A549 (cell line): ENCODE measurements around the gene TRABD2B. TPM values are rescaled to one million over a fixed set of nuclear protein-coding genes. Genes with fewer than 3 reads are reported as not detected.

ENCODE experiments used
- ATAC-seq, 2 experiments: fragments of 200-7000 bp in 1 of 2; fragments of >200 bp in 1 of 2; cut with Nextera tagmentation in 1 of 2; cut with Tn5 transposase in 1 of 2; 3 replicates each; pipeline versions ENCODE4 v1.8.0 to v1.9.1; 2018 to 2020; ENCODE audit warnings: mild to moderate bottlenecking in 1 of 2, moderate library complexity in 1 of 2
- CTCF ChIA-PET: fragments of 300-600 bp; sonication (Branson Sonifier 250); formaldehyde crosslinking; extraction: SDS; loops from one replicate; lab custom pipeline; 2021; ENCODE audit warnings: antibody characterized with exemption, inconsistent platforms; lab: Yijun Ruan, JAX
- POLR2A ChIA-PET: fragments of 350-600 bp; formaldehyde crosslinking; extraction: SDS; loops from one replicate; lab custom pipeline; 2021; ENCODE audit warnings: antibody characterized with exemption, inconsistent platforms; lab: Yijun Ruan, JAX
- DNase-seq, 2 experiments: peaks; one replicate each; pipeline versions ENCODE4 v3.0.0 to v3.0.0-alpha.2; 2011 to 2016; ENCODE audit warnings: low read depth in 1 of 2, low spot score in 1 of 2
- FAIRE-seq: peaks from 2 replicates; lab custom pipeline; 2011; peaks lifted over from hg19 to GRCh38; lab: Jason Lieb, UNC
- H3K27ac ChIP-seq, 2 experiments: fragments of >200 bp; sonication (Bioruptor Twin); formaldehyde crosslinking; 3 replicates each; pipeline ENCODE4 v1.5.1; 2016 to 2017
- H3K4me1 ChIP-seq: fragments of >200 bp; sonication (Bioruptor Twin); formaldehyde crosslinking; 3 replicates; pipeline ENCODE4 v1.6.1; 2016
- H3K4me2 ChIP-seq: fragments of >200 bp; sonication (Bioruptor Twin); formaldehyde crosslinking; 3 replicates; pipeline ENCODE4 v1.6.1; 2016
- H3K4me3 ChIP-seq: fragments of >200 bp; sonication (Bioruptor Twin); formaldehyde crosslinking; 3 replicates; pipeline ENCODE4 v1.5.1; 2016
- H3K9me3 ChIP-seq: fragments of >200 bp; sonication (Bioruptor Twin); formaldehyde crosslinking; 3 replicates; pipeline ENCODE4 v1.6.1; 2016
- CBX2 ChIP-seq: fragments of 200-600 bp; sonication (generic); IDR thresholded peaks from 2 replicates; pipeline ENCODE4 v1.6.1; 2016; ENCODE audit warnings: low read depth, mild to moderate bottlenecking, borderline replicate concordance
- CBX8 ChIP-seq: fragments of 200-600 bp; sonication (generic); IDR thresholded peaks from 2 replicates; pipeline ENCODE4 v1.6.1; 2016
- CHD2 ChIP-seq: fragments of 150-350 bp; IDR thresholded peaks from 2 replicates; pipeline ENCODE4 v1.6.1; 2014; ENCODE audit warnings: low read length; ENCODE audit not compliant: partially characterized antibody
- CTCF ChIP-seq: fragments of >200 bp; sonication (Bioruptor Twin); formaldehyde crosslinking; IDR thresholded peaks from 3 replicates; pipeline ENCODE4 v1.5.1; 2016
- EHMT2 ChIP-seq: fragments of 200-600 bp; sonication (generic); IDR thresholded peaks from 2 replicates; pipeline ENCODE4 v1.6.1; 2016; ENCODE audit warnings: antibody characterized with exemption, low read depth, mild to moderate bottlenecking, moderate library complexity
- EP300 ChIP-seq, 2 experiments: fragments of >200 bp; sonication (Bioruptor Twin); formaldehyde crosslinking; IDR thresholded peaks; 2 replicates in 1 of 2; 3 replicates in 1 of 2; pipeline ENCODE4 v1.6.1; 2016 to 2017
- FOSL2 ChIP-seq, 2 experiments: fragments of 450-650 bp in 1 of 2; fragments of >200 bp in 1 of 2; sonication (Bioruptor Twin) in 1 of 2; formaldehyde crosslinking; IDR thresholded peaks; 2 replicates each; pipeline versions ENCODE4 v1.5.0 to v1.6.1; 2016 to 2020; ENCODE audit warnings: mild to moderate bottlenecking in 1 of 2, moderate library complexity in 1 of 2
- FOXS1 ChIP-seq: fragments of 250-450 bp; sonication (Bioruptor Pico); IDR thresholded peaks from 2 replicates; pipeline ENCODE4 v1.5.0; 2020; ENCODE audit warnings: mild to moderate bottlenecking, moderate library complexity
- HES2 ChIP-seq: fragments of >200 bp; sonication (Bioruptor Twin); formaldehyde crosslinking; IDR thresholded peaks from 2 replicates; pipeline ENCODE4 v1.6.1; 2016
- HOXB5 ChIP-seq: fragments of 250-450 bp; sonication (Bioruptor Pico); IDR thresholded peaks from 2 replicates; pipeline ENCODE4 v1.5.0; 2020; ENCODE audit warnings: mild to moderate bottlenecking, moderate library complexity
- JUNB ChIP-seq: fragments of >200 bp; sonication (Bioruptor Twin); formaldehyde crosslinking; IDR thresholded peaks from 2 replicates; pipeline ENCODE4 v1.6.1; 2016
- MAFK ChIP-seq: fragments of 450-650 bp; IDR thresholded peaks from 2 replicates; pipeline ENCODE4 v1.6.1; 2014; ENCODE audit not compliant: partially characterized antibody
- MYC ChIP-seq: IDR thresholded peaks from 2 replicates; pipeline ENCODE4 v1.6.1; 2012; ENCODE audit warnings: mild to moderate bottlenecking, inconsistent platforms, low read length, improper control_type of control experiment, borderline replicate concordance
- NFE2L2 ChIP-seq: fragments of 150-350 bp; conservative IDR thresholded peaks from 2 replicates; pipeline ENCODE4 v1.6.1; 2014; ENCODE audit warnings: low read length
- NPAS2 ChIP-seq: fragments of 250-450 bp; sonication (Bioruptor Pico); IDR thresholded peaks from 2 replicates; pipeline ENCODE4 v1.8.0; 2022; ENCODE audit warnings: mild to moderate bottlenecking, moderate library complexity, borderline replicate concordance
- NR3C1 ChIP-seq: fragments of >200 bp; sonication (Bioruptor Twin); formaldehyde crosslinking; IDR thresholded peaks from 3 replicates; pipeline ENCODE4 v1.6.1; 2017
- POLR2AphosphoS2 ChIP-seq: conservative IDR thresholded peaks from 2 replicates; pipeline ENCODE4 v1.6.1; 2012; ENCODE audit warnings: low read length, improper control_type of control experiment, inconsistent platforms
- RAD21 ChIP-seq, 2 experiments: fragments of >200 bp in 1 of 2; sonication (Bioruptor Twin) in 1 of 2; formaldehyde crosslinking in 1 of 2; IDR thresholded peaks in 1 of 2; conservative IDR thresholded peaks in 1 of 2; 2 replicates in 1 of 2; 3 replicates in 1 of 2; pipeline ENCODE4 v1.6.1; 2012 to 2018; ENCODE audit warnings: inconsistent platforms in 1 of 2
- RNF2 ChIP-seq: fragments of 200-600 bp; sonication (generic); IDR thresholded peaks from 2 replicates; pipeline ENCODE4 v1.6.1; 2016; ENCODE audit warnings: low read depth, mild to moderate bottlenecking, antibody characterized with exemption, moderate library complexity, borderline replicate concordance
- SMC3 ChIP-seq: fragments of >200 bp; sonication (Bioruptor Twin); formaldehyde crosslinking; IDR thresholded peaks from 3 replicates; pipeline ENCODE4 v1.6.1; 2018; ENCODE audit warnings: inconsistent platforms
- TFCP2L1 ChIP-seq: fragments of 250-450 bp; sonication (Bioruptor Pico); IDR thresholded peaks from 2 replicates; pipeline ENCODE4 v1.5.0; 2021; ENCODE audit warnings: mild to moderate bottlenecking
- TP53 ChIP-seq: fragments of 250-450 bp; sonication (Bioruptor Pico); IDR thresholded peaks from 2 replicates; pipeline ENCODE4 v1.5.0; 2021; ENCODE audit warnings: mild to moderate bottlenecking, moderate library complexity
- USF2 ChIP-seq: fragments of 450-650 bp; IDR thresholded peaks from 2 replicates; pipeline ENCODE4 v1.6.1; 2014; ENCODE audit warnings: antibody characterized with exemption
- ZNF302 ChIP-seq: fragments of 250-450 bp; sonication (Bioruptor Pico); IDR thresholded peaks from 2 replicates; pipeline ENCODE4 v1.9.0; 2021; ENCODE audit warnings: inconsistent platforms, mild to moderate bottlenecking, moderate library complexity
- WGBS: methylation state at CpG from one replicate; pipeline ENCODE4 v1.1.6; 2017; ENCODE audit errors: missing lambda C conversion rate; 5-methylcytosine and 5-hydroxymethylcytosine counted together
- polyA plus RNA-seq, 4 experiments: library from polyadenylated mRNA; depleted of rRNA in 3 of 4; stranded (reverse); fragments of >200 nt; fragmentation: RNase III in 1 of 4; extraction: RNeasy Plus Mini Kit Qiagen cat#74134 plus additional on column Dnase treatment in 1 of 4; gene quantifications; 2 replicates in 3 of 4; 3 replicates in 1 of 4; pipeline ENCODE4 v1.2.3, GENCODE V29; 2011 to 2017
- TF ChIP-seq, protein P1 (sequence below): fragments of 250-450 bp; sonication (Bioruptor Pico); IDR thresholded peaks from 2 replicates; pipeline ENCODE4 v1.5.0; 2021; ENCODE audit warnings: mild to moderate bottlenecking, moderate library complexity, borderline replicate concordance
- TF ChIP-seq, protein P2 (sequence below): fragments of 200-600 bp; sonication (generic); IDR thresholded peaks from 2 replicates; pipeline ENCODE4 v1.6.1; 2016; ENCODE audit warnings: antibody characterized with exemption, mild to moderate bottlenecking, moderate library complexity

TRABD2B gene
- polyA plus RNA-seq, 2 of the 4 experiments (the other 2 are of a cell fraction): 0.04 to 0.21 TPM

- CTCF ChIA-PET: no interaction called here
- WGBS: 38% methylated on average over 2 of the region's 2 CpGs
- no peak for ATAC-seq
- POLR2A ChIA-PET: no interaction called here
- DNase-seq: no peak
- Histone ChIP-seq H3K4me1 (no peaks in the 10 kb centered on the region), H3K4me2 (no peak overlapping the region), H3K9me3 (no peaks in the 10 kb centered on the region), H3K27ac (no peak overlapping the region), H3K4me3 (no peak overlapping the region)
- no peak for TF ChIP-seq USF2
- no peak for TF ChIP-seq TFCP2L1
- no peak for TF ChIP-seq NR3C1
- TF ChIP-seq CHD2: no peak
- TF ChIP-seq MYC: no peak
- TF ChIP-seq EP300 (IDR thresholded peaks at IDR 0.05): no peak
- TF ChIP-seq CTCF: no peak
- TF ChIP-seq, protein P1, sequence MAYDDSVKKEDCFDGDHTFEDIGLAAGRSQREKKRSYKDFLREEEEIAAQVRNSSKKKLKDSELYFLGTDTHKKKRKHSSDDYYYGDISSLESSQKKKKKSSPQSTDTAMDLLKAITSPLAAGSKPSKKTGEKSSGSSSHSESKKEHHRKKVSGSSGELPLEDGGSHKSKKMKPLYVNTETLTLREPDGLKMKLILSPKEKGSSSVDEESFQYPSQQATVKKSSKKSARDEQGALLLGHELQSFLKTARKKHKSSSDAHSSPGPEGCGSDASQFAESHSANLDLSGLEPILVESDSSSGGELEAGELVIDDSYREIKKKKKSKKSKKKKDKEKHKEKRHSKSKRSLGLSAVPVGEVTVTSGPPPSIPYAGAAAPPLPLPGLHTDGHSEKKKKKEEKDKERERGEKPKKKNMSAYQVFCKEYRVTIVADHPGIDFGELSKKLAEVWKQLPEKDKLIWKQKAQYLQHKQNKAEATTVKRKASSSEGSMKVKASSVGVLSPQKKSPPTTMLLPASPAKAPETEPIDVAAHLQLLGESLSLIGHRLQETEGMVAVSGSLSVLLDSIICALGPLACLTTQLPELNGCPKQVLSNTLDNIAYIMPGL (CRISPR knock-in tag): no peak
- no peak for TF ChIP-seq NPAS2 (CRISPR knock-in tag)
- TF ChIP-seq HOXB5 (CRISPR knock-in tag): no peak
- FAIRE-seq: no peak
Observed at GRCh38 chr1:47926461-47926999, 70.7 kb downstream of the TRABD2B start.

- Histone ChIP-seq H3K9me3 (no peaks in the 10 kb centered on the region), H3K27ac (no peak overlapping the region), H3K4me2 (no peak overlapping the region), H3K4me1 (no peaks in the 10 kb centered on the region), H3K4me3 (no peak overlapping the region)
- no peak for FAIRE-seq
- ATAC-seq: peak in 1 of 2 experiments; percentile 38; a peak in 2 of 6 replicates
- CTCF ChIA-PET: no interaction called here
- POLR2A ChIA-PET: no interaction called here
- DNase-seq: no peak
- TF ChIP-seq NFE2L2: no peak
- TF ChIP-seq TP53 (CRISPR knock-in tag): no peak
- TF ChIP-seq, protein P2, sequence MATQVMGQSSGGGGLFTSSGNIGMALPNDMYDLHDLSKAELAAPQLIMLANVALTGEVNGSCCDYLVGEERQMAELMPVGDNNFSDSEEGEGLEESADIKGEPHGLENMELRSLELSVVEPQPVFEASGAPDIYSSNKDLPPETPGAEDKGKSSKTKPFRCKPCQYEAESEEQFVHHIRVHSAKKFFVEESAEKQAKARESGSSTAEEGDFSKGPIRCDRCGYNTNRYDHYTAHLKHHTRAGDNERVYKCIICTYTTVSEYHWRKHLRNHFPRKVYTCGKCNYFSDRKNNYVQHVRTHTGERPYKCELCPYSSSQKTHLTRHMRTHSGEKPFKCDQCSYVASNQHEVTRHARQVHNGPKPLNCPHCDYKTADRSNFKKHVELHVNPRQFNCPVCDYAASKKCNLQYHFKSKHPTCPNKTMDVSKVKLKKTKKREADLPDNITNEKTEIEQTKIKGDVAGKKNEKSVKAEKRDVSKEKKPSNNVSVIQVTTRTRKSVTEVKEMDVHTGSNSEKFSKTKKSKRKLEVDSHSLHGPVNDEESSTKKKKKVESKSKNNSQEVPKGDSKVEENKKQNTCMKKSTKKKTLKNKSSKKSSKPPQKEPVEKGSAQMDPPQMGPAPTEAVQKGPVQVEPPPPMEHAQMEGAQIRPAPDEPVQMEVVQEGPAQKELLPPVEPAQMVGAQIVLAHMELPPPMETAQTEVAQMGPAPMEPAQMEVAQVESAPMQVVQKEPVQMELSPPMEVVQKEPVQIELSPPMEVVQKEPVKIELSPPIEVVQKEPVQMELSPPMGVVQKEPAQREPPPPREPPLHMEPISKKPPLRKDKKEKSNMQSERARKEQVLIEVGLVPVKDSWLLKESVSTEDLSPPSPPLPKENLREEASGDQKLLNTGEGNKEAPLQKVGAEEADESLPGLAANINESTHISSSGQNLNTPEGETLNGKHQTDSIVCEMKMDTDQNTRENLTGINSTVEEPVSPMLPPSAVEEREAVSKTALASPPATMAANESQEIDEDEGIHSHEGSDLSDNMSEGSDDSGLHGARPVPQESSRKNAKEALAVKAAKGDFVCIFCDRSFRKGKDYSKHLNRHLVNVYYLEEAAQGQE: no peak
- no peak for TF ChIP-seq FOSL2 (IDR thresholded peaks at IDR 0.05)
- no peak for TF ChIP-seq FOSL2 (CRISPR knock-in tag; IDR thresholded peaks at IDR 0.05)
- no peak for TF ChIP-seq FOXS1 (CRISPR knock-in tag)
- TF ChIP-seq MAFK: no peak
- TF ChIP-seq EHMT2: no peak
- TF ChIP-seq CBX2: no peak
- no peak for TF ChIP-seq JUNB
- no peak for TF ChIP-seq RNF2
- TF ChIP-seq HOXB5 (CRISPR knock-in tag): no peak
- no peak for TF ChIP-seq NPAS2 (CRISPR knock-in tag)
- TF ChIP-seq SMC3: no peak
- no peak for TF ChIP-seq RAD21 (conservative IDR thresholded peaks at IDR 0.05 in 1 of 2, IDR thresholded peaks at IDR 0.05 in 1 of 2)
- TF ChIP-seq ZNF302 (CRISPR knock-in tag): no peak
- TF ChIP-seq HES2: no peak
- TF ChIP-seq CBX8: no peak
- no peak for TF ChIP-seq POLR2AphosphoS2
- WGBS: 54% methylated on average over 5 of the region's 7 CpGs
Observed at GRCh38 chr1:47924270-47925048, 72.7 kb downstream of the TRABD2B start.
